ENCODE measurements around the gene BRICD5. TPM values are rescaled to one million over a fixed set of nuclear protein-coding genes. Genes with fewer than 3 reads are reported as not detected.
"Not testable (repeated sequence)": the region's sequence is repeated elsewhere in the genome, so short reads cannot be mapped to it uniquely, and the experiment has no call there.

BRICD5 gene
- total and polyA plus RNA-seq, 8 donors, result 2.6 to 78.8 (median 9.7) TPM

- no peaks in the 10 kb centered on the region for H3K9me3 ChIP-seq
- no peak overlapping the region for H3K27ac ChIP-seq
- H3K4me3 ChIP-seq, result no peak overlapping the region
- WGBS, 5 donors, result 95 to 97% (median 96%) methylated on average over 11 of the region's 11 CpGs
- no peak for DNase-seq
- H3K36me3 ChIP-seq, result peaks cover 42 to 84% (median 73%) of the 10 kb centered on the region in 4 donors
- H3K4me1 ChIP-seq, result peaks cover 0 to 6% (median 0%) of the 10 kb centered on the region in 4 donors
- H3K27me3 ChIP-seq, result no peaks in the 10 kb centered on the region
- no peak for TF ChIP-seq POLR2AphosphoS5 (IDR thresholded peaks at IDR 0.05)
- no peak for TF ChIP-seq POLR2A (IDR thresholded peaks at IDR 0.05)
- intact Hi-C loops (cut with DNase I; ENCODE audit: low total_unique reads), result no loop called here
These were observed 33.1 kb upstream of the BRICD5 start for GRCh38 chr16:2243781-2244180.

- no peak for DNase-seq
- Histone ChIP-seq H3K27me3 (peaks cover 0 to 7% (median 3%) of the 10 kb centered on the region in 3 donors), H3K9me3 (no peaks in the 10 kb centered on the region), H3K36me3 (peaks cover 42 to 84% (median 73%) of the 10 kb centered on the region in 4 donors), H3K27ac (no peak overlapping the region), H3K4me3 (no peak overlapping the region), H3K4me1 (peaks cover 0 to 7% (median 1%) of the 10 kb centered on the region in 4 donors)
- intact Hi-C loops (cut with DNase I; ENCODE audit: low total_unique reads), result no loop called here
- TF ChIP-seq CTCF (IDR thresholded peaks at IDR 0.05) (no peak), EP300 (IDR thresholded peaks at IDR 0.05) (no peak), POLR2A (IDR thresholded peaks at IDR 0.05) (no peak), POLR2AphosphoS5 (IDR thresholded peaks at IDR 0.05) (no peak)
- WGBS, 5 donors, result 93 to 98% (median 95%) methylated on average over 19 of the region's 19 CpGs; no CpG with 5 or more reads in 1 of the 5 donors
These were observed 32.4 kb upstream of the BRICD5 start for GRCh38 chr16:2243031-2243528.

- no peak for DNase-seq
- Histone ChIP-seq H3K9me3 (no peaks in the 10 kb centered on the region), H3K27me3 (peaks cover 0 to 12% (median 8%) of the 10 kb centered on the region in 3 donors), H3K27ac (no peak overlapping the region), H3K4me3 (no peak overlapping the region), H3K4me1 (peaks cover 0 to 12% (median 5%) of the 10 kb centered on the region in 4 donors), H3K36me3 (peaks cover 42 to 83% (median 73%) of the 10 kb centered on the region in 4 donors)
- 65 to 80% (median 75%) methylated on average over 6 to 11 of the region's 11 CpGs for WGBS, 5 donors
- intact Hi-C loops (cut with DNase I; ENCODE audit: low total_unique reads), result no loop called here
- TF ChIP-seq CTCF (IDR thresholded peaks at IDR 0.05) (no peak), POLR2A (IDR thresholded peaks at IDR 0.05) (no peak), EP300 (IDR thresholded peaks at IDR 0.05) (no peak), POLR2AphosphoS5 (IDR thresholded peaks at IDR 0.05) (no peak)
These were observed 31.9 kb upstream of the BRICD5 start for GRCh38 chr16:2242598-2242997.

GRCh38 chr16:2240331-2240730 lies 29.7 kb upstream of the BRICD5 start:
- H3K9me3 ChIP-seq; intact Hi-C loops (cut with DNase I; ENCODE audit: low total_unique reads); H3K4me3 ChIP-seq; DNase-seq; H3K27ac ChIP-seq: not testable (repeated sequence)
- Histone ChIP-seq H3K36me3 (peaks cover 28 to 66% (median 62%) of the 10 kb centered on the region in 4 donors), H3K27me3 (peaks cover 5 to 34% (median 28%) of the 10 kb centered on the region in 3 donors), H3K4me1 (peaks cover 18 to 32% (median 24%) of the 10 kb centered on the region in 4 donors)
- WGBS, 5 donors, result 72 to 83% (median 77%) methylated on average over 9 of the region's 9 CpGs

GRCh38 chr16:2238838-2239675 lies 28.4 kb upstream of the BRICD5 start:
- no peak overlapping the region for H3K4me3 ChIP-seq
- DNase-seq, result no peak
- peaks cover 5 to 42% (median 28%) of the 10 kb centered on the region in 3 donors for H3K27me3 ChIP-seq
- H3K27ac ChIP-seq, result no peak overlapping the region
- WGBS, 5 donors, result 63 to 71% (median 67%) methylated on average over 11 to 15 of the region's 15 CpGs
- no peaks in the 10 kb centered on the region for H3K9me3 ChIP-seq
- H3K36me3 ChIP-seq, result peaks cover 29 to 66% (median 62%) of the 10 kb centered on the region in 4 donors
- intact Hi-C loops (cut with DNase I; ENCODE audit: low total_unique reads), result no loop called here
- H3K4me1 ChIP-seq, result peaks cover 18 to 32% (median 24%) of the 10 kb centered on the region in 4 donors
- no peak for TF ChIP-seq CTCF (IDR thresholded peaks at IDR 0.05)
- TF ChIP-seq EP300 (IDR thresholded peaks at IDR 0.05), result no peak
- no peak for TF ChIP-seq POLR2A (IDR thresholded peaks at IDR 0.05)
- TF ChIP-seq POLR2AphosphoS5 (IDR thresholded peaks at IDR 0.05), result no peak
